GM12878 (cell line): ENCODE measurements around the gene FLT1.

Source experiments
- CBX5 ChIP-seq: sonication (generic); IDR thresholded peaks from 2 replicates; pipeline ENCODE4 v1.6.1; 2016; ENCODE audit warnings: low read depth, moderate library complexity, mild to moderate bottlenecking, inconsistent platforms
- EZH2 ChIP-seq: IDR thresholded peaks from 2 replicates; pipeline ENCODE4 v1.6.1; 2012; ENCODE audit warnings: low read depth, mild to moderate bottlenecking, control low read depth, inconsistent platforms, low read length, borderline replicate concordance; ENCODE audit not compliant: control insufficient read depth
- FOS ChIP-seq: IDR thresholded peaks from 3 replicates; pipeline ENCODE4 v1.6.1; 2011; ENCODE audit warnings: borderline replicate concordance; ENCODE audit not compliant: insufficient read length; ENCODE audit errors: extremely low read depth
- HDAC2 ChIP-seq: fragments of 200-600 bp; sonication (generic); IDR thresholded peaks from 2 replicates; pipeline ENCODE4 v1.6.1; 2017
- MYC ChIP-seq: IDR thresholded peaks from 2 replicates; pipeline ENCODE4 v1.6.1; 2011; ENCODE audit warnings: mild to moderate bottlenecking, low read length, moderate library complexity, inconsistent platforms; ENCODE audit not compliant: insufficient read depth, insufficient replicate concordance, insufficient read length, severe bottlenecking
- RCOR1 ChIP-seq: conservative IDR thresholded peaks from 2 replicates; pipeline ENCODE4 v1.6.1; 2012; ENCODE audit warnings: low read depth, low read length, improper control_type of control experiment
- SREBF2 ChIP-seq: IDR thresholded peaks from 2 replicates; pipeline ENCODE4 v1.6.1; 2012; ENCODE audit warnings: mild to moderate bottlenecking, low read length
- SRF ChIP-seq, 2 experiments: IDR thresholded peaks; 2 replicates each; pipeline ENCODE4 v1.6.1; 2011; ENCODE audit warnings: low read depth in 2 of 2, low read length in 2 of 2, mild to moderate bottlenecking in 1 of 2, moderate library complexity in 1 of 2
- TCF7 ChIP-seq: IDR thresholded peaks from 2 replicates; pipeline ENCODE4 v1.6.1; 2014; ENCODE audit warnings: antibody characterized with exemption, borderline replicate concordance
- ZZZ3 ChIP-seq: IDR thresholded peaks from 2 replicates; pipeline ENCODE4 v1.6.1; 2011; ENCODE audit warnings: low read depth; ENCODE audit not compliant: control insufficient read depth, insufficient read length
- TF ChIP-seq, protein P1 (sequence below), 3 experiments: IDR thresholded peaks in 2 of 3; conservative IDR thresholded peaks in 1 of 3; 2 replicates each; pipeline ENCODE4 v1.5.1; 2011; ENCODE audit warnings: low read depth in 3 of 3, low read length in 3 of 3, mild to moderate bottlenecking in 3 of 3, control low read depth in 2 of 3, moderate library complexity in 2 of 3, inconsistent platforms in 1 of 3, mixed read lengths in 1 of 3; ENCODE audit not compliant: control insufficient read depth in 2 of 3, insufficient read depth in 1 of 3; ENCODE audit errors: extremely low read depth in 1 of 3
- TF ChIP-seq, protein P2 (sequence below): IDR thresholded peaks from 2 replicates; pipeline ENCODE4 v1.6.1; 2012; ENCODE audit warnings: low read depth, low read length, improper control_type of control experiment
- TF ChIP-seq, protein P3 (sequence below): IDR thresholded peaks from 2 replicates; pipeline ENCODE4 v1.6.1; 2011; ENCODE audit warnings: low read depth, low read length, improper control_type of control experiment, borderline replicate concordance
- TF ChIP-seq, protein P4 (sequence below): fragments of 450-650 bp; IDR thresholded peaks from 2 replicates; pipeline ENCODE4 v1.6.1; 2017; ENCODE audit warnings: mild to moderate bottlenecking

DNA sequence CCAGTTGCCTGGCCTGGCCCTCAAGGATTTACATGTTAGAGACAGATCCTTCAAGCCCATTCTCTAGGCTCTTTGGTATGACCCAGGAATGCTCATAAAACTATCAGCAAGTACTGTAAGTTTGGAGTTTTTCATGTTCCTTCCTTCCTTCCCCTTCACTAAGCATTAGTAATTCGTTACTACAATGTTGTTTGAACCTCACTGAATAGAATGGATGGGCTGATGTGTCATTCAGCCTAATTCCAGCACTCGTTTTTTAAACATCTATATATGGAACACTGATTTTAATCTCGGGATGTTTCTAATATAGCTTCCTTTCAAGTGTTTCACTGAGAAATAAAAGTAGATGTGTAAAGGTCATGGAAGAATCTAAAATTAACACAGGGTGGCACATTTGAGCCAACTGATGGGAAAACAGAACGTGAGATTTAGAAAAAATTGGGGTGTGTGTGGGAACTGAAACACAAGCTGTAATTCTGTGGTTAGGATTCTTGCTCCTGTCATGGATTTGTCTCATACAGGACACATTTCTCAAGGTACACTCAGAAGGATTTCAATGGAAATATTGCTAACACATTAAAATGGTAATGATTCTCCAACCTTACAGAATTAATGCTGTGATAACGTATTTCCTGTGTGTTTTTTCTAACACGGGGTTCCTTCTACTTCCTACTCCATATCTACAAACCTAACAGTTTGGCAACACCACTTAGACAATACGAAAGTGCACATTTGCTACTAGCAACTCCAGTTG, 93.4 kb downstream of the FLT1 start:
- TF ChIP-seq, protein P1, sequence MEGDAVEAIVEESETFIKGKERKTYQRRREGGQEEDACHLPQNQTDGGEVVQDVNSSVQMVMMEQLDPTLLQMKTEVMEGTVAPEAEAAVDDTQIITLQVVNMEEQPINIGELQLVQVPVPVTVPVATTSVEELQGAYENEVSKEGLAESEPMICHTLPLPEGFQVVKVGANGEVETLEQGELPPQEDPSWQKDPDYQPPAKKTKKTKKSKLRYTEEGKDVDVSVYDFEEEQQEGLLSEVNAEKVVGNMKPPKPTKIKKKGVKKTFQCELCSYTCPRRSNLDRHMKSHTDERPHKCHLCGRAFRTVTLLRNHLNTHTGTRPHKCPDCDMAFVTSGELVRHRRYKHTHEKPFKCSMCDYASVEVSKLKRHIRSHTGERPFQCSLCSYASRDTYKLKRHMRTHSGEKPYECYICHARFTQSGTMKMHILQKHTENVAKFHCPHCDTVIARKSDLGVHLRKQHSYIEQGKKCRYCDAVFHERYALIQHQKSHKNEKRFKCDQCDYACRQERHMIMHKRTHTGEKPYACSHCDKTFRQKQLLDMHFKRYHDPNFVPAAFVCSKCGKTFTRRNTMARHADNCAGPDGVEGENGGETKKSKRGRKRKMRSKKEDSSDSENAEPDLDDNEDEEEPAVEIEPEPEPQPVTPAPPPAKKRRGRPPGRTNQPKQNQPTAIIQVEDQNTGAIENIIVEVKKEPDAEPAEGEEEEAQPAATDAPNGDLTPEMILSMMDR (IDR thresholded peaks at IDR 0.05 in 2 of 3, conservative IDR thresholded peaks at IDR 0.05 in 1 of 3; ENCODE audit: control insufficient read depth in 2 of 3, extremely low read depth in 1 of 3, insufficient read depth in 1 of 3, low read depth in 3 of 3, low read length in 3 of 3): peak in 2 of 3 experiments; percentile 13 to 20; a peak in 2 of 6 replicates
- TF ChIP-seq EZH2 (no peak), TCF7 (no peak), SREBF2 (no peak), ZZZ3 (no peak), SRF (IDR thresholded peaks at IDR 0.05; ENCODE audit: low read depth in 2 of 2, low read length in 2 of 2) (no peak), HDAC2 (no peak), RCOR1 (no peak), FOS (no peak), MYC (no peak), CBX5 (0 out of 2 replicates have a peak, but pooled peaks have one; percentile 64)
- TF ChIP-seq, protein P2, sequence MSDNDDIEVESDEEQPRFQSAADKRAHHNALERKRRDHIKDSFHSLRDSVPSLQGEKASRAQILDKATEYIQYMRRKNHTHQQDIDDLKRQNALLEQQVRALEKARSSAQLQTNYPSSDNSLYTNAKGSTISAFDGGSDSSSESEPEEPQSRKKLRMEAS: no peak
- TF ChIP-seq, protein P3, sequence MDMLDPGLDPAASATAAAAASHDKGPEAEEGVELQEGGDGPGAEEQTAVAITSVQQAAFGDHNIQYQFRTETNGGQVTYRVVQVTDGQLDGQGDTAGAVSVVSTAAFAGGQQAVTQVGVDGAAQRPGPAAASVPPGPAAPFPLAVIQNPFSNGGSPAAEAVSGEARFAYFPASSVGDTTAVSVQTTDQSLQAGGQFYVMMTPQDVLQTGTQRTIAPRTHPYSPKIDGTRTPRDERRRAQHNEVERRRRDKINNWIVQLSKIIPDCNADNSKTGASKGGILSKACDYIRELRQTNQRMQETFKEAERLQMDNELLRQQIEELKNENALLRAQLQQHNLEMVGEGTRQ: no peak
- TF ChIP-seq, protein P4, sequence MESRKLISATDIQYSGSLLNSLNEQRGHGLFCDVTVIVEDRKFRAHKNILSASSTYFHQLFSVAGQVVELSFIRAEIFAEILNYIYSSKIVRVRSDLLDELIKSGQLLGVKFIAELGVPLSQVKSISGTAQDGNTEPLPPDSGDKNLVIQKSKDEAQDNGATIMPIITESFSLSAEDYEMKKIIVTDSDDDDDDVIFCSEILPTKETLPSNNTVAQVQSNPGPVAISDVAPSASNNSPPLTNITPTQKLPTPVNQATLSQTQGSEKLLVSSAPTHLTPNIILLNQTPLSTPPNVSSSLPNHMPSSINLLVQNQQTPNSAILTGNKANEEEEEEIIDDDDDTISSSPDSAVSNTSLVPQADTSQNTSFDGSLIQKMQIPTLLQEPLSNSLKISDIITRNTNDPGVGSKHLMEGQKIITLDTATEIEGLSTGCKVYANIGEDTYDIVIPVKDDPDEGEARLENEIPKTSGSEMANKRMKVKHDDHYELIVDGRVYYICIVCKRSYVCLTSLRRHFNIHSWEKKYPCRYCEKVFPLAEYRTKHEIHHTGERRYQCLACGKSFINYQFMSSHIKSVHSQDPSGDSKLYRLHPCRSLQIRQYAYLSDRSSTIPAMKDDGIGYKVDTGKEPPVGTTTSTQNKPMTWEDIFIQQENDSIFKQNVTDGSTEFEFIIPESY: no peak
